Effector CD8-positive, alpha-beta T cell (primary cell): ENCODE data around the gene CASZ1.

Experiments
- DNase-seq: peaks from one replicate; lab custom pipeline; 2025; lab: John Stamatoyannopoulos, UW

The CASZ1 gene

DNA sequence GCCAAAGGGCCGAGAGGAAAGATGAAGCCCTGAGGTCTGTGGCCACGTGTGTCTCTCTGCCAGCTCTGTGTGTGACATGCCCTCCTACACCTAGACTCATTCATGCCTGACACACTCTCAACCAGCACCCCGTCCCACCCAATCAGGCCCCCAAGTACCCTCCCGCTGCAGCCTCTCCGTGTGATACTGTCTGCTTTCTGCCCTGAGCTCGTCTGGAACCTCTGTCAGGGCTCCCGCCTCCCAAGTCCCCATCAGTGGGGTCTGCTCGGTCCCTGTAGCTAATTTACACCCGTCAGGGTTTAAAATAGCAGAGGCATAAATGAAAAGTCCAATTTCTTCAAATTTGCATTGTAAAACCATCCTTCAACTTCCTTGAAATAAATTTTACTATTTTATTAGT, 20.7 kb downstream of the CASZ1 start:
- DNase-seq = no peak

DNA sequence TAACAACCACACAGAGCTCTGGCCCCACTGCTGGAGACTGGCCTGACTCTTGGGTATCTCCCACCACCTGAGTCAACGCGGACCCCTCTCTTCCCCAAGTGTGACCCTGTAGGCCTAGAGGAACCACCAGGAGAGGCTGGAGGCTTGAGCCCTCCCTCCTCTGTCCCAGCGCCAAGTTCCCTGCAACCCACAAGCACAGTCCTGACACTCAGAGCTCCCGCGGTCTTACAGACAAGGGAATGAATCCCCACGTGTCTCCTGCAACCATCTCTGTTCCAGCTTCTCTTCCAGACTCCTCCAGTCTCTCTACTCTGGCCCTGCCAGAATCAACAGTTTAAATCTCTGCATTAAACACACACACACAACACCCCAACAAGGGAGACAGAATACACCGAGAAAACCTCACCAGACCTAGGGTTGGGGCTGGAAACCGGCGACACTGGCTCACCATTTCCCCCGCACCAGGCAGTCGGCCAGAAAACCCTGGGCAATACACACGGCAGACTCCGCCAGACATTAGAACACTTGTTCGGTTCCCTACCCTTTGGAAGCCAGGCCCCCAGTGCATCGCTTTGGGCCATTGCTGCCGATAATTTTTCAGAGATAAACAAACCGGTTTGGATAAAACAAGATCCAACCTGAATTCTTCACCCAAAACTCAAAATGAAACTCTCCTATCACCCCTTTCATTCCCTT, 21.7 kb downstream of the CASZ1 start:
- DNase-seq = no peak

DNA sequence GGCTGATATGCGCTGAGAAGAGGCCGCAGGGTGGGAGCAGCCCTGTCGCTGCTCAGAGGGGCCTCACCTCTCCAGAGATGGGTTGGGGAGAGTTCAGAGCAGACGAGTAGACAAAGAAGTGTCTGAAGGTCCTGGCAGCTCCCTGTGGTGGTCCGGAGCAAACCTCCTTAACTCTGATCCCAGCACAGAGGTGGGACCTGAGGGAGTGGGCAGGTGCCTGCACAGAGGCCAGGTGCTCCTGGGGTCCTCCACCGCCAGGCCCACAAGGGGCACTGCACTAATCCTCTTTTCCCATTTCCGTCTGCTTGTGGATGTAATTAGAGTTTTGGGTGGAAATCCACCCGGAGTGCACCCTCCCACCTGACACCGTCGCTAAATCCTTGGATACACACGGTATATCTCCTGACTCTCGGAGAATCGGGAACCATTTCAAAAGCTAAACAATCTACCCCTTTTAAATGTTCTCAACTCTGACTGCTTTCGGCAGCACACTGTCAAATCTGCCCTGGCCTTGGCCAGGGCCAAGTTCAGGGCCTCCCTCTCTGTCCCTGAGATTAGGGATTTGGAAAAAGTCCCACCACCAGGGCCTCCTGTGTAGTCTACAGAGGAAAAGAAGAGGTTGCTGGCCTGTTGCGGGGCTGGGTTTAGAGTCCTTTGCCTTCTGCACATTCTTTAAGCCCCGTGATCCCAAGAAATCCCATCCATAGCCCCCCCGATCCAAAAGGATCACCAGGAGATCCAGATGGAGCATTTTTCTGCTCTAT, 22.4 kb downstream of the CASZ1 start:
- DNase-seq = no peak

DNA sequence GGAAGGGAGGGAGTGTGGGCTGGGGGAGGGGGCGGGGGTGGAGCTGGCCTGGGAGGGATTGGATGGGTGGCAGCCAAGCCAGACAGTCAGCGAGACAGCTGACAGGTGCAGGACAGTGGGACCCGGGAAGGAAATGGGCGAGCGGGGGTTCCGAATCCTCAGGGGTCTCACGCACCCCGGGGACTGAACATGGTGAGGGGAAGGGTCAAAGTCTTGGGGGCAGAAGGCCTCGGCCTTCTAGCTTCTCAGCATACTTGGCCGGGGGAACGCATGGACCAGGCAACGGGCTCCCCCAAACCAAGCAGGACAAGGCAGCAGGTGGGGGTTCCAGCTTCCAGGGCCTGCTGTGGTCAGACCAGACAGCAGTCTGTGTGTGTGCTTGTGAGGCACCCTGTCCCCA, 23.1 kb downstream of the CASZ1 start:
- no peak for DNase-seq

DNA sequence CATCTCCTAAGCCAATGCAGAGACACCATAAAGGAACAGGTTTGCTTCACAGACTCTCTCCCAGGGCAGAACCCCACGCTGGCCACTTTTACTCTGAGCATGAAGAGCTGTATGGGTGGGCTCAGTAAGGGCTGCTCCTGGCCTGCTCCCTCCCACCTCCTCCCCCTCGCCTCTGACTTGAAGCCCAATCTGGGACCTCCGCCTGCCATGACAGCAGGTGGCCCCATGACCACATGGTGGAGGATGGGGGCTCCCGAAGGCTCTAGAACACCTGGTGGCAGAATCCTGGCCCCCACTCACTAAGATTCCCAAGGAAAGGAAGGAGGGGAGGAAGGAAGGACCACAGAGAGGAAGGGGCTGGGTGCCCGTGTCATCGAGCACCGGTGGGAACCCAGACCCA, 23.7 kb downstream of the CASZ1 start:
- no peak for DNase-seq

DNA sequence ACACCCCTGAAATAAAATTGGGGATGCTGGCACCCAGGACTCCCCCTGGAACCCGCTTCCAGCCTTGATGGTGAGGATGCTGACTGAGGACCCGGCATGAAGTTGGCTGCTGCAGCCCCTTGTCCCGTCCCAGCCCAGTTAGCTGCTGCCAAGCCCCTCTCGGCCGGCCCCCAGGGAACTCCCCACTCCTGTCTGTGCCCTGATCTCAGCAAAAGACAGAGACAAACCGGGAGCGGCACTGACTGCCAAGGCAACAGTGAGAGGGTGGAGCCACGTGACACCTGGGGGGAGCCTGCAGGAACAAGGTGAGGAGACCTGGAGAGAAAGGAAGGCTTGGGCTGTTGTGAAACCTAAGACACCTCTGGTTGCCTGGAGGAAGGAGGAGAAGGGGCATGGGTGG, 24.7 kb downstream of the CASZ1 start:
- DNase-seq = no peak

DNA sequence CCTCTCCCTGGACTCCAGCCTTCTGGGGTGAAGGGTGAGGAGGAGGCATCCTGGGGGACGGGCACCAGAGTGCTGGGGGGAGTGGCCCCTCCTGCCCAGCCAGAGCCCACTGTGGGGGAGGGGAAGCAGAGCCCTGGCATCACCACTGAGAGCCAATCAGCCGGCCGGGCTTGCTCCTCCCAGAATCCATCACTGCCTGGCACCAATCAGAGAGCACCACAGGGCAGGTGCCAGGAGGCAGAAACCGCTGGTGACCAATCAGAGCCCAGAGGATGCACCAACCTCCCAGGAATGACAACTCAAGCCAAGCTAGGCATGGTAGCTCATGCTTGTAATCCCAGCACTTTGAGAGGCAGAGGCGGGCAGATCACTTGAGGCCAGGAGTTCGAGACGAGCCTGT, 27.9 kb downstream of the CASZ1 start:
- no peak for DNase-seq

DNA sequence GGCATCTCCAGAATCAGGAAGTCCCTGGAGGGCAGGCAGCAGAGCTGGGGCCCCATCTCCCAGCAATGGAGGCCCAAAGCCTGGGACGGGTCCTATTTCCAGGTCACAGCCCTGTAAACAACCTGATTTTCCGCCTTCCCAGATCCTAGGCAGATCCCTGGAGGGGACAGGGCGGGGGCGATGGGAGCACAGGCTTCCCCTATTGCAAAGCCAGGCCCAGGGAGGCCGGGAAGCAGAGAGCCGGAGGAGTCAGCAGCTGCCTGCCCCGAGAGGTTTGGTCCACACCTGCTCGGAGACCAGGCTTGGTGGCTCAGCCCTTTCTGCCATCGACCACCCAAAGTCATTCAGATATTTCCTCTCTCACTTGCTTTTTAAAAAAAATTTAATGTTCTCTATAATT, 29.2 kb downstream of the CASZ1 start:
- no peak for DNase-seq

DNA sequence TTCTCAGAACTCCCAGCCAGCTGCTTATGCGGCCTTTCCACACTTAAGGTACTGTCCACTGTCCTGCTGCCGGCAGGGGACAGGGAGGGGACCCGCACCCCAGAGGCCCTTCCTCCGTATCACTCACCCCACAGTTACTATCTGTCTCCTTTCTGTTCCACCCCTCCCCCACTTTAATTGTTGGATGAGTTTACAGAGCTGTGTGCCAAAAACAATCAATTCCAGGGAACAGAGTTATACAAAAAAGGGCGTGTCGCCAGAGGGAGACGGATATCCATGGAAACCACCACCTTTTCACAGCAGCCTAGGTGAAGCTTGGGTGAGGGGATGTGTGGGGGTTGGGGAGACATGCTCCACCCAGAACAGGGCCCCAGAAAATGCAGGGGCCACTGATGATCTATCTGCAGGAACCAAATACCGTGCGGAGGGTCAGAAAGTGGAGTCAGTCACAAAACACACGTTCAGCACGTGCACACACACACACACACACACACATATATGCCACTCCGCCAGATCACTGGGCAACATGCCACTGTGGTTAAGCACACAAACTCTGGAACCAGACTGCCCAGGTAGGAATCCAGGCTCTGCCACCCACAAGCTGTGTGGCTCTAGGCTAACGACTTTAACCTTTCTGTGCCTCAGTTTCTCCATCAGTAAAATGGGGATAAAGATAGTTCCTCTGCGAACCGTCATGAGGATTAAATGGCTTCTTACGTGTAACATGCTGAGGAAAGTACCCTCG, 30.5 kb downstream of the CASZ1 start:
- no peak for DNase-seq

DNA sequence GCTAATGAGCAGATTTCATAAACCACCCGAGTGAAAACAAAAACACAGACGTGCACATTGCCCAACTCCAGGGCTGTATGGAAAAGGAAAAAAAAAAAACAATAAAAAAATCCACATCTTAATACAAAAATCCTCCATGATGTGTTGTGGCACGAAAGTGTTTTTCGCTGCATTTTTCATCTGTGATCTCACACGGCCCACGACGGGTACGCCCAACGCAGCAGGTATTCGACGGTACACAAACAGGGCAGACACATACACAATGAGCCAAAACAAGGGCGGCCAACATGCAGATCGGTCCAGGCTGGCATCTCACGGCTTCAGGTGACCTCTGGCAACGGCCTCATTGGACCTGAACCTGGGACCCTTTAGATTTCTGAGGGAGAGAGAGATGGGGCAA, 31.1 kb downstream of the CASZ1 start:
- DNase-seq = no peak

DNA sequence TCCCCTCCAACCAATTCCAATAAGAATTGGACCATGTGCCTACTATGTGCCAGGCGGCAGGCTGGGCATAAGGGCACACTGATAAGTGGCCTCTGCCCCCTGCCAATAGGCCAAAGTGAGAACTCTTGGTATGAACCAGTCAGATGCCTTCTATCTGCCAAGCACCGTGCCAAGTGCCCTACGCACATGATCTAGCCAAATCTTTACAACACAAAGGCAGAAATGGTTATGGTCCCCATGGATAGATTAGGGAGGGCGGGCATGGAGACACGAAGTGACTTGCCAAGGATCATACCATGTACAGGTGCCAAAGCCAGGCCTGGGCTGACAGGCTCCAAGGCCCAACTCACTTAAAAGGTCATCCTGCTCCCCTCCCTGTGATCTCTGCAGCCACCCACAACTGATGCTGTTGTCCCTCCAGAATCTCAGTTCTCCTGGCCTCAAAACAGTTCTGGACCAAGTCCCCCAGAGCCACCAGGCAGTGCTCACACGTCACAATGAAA, 32.1 kb downstream of the CASZ1 start:
- no peak for DNase-seq

DNA sequence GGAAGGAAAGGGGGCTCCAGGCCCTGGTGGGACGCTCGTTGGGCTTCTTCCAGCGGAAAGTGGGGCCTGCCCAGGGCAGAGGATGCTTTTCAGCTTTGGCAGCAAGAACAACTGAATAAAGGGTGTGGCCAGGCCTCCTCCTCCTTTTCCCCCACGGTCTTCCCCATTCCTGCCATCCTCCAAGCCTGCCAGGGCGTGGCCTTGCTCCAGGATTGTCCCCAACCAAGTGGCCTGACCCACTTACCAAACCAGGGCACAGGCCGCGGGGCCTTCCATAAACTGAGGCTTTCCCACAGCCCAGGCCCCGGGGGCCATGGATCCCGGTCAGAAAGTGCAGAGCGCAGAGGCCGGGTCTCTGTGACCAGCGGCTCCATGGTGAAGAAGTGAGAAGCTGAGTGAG, 33.6 kb downstream of the CASZ1 start:
- no peak for DNase-seq

DNA sequence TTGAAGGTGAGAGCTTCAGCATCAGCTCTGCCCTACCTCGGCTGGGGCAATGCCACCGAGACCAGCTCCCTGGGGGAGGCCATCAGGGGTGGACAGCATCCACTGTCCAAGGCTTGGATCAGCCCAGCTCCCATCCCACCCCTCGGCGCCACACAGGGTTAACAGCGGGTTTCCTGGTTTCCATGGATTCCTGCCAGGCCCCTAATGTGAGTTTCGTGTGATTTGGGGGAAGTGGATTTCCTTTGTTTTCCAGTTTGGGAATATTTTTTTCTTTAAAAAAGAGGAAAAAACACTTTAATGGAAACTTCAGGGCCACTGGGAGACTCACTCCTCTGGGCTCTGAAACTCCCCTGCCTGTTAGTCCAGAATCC, 34.3 kb downstream of the CASZ1 start:
- no peak for DNase-seq

DNA sequence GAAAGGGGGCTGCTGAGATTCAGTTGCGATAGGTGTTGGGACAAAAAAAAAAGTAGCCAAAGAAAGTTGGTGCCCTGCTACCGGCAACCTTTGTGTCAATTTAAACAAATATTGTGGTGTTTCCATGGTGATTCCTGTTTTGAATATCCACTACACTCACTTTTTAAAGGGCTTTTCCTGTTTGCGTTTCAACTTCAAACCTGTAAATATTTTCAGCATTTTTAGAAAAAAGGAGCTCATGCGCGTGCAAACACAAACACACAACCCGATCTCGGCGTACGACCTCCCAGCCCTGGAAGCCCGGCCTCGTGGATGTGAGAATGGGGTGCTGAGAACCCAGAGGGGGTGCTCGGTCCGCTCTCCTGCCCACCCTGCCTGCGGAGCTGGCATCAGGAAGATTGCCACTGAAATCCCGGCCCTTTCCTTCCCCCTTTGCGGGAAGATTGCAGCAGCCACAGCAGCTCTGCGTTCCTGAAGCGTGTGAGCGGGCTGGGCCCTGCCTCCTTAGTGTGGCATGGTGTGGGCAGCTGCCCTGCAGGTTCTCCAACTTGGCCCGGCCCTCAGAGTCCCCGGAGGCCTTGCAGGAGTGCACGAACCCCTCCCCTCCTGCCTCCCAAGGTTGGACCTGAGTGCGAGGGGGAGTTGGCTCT, 34.8 kb downstream of the CASZ1 start:
- no peak for DNase-seq

DNA sequence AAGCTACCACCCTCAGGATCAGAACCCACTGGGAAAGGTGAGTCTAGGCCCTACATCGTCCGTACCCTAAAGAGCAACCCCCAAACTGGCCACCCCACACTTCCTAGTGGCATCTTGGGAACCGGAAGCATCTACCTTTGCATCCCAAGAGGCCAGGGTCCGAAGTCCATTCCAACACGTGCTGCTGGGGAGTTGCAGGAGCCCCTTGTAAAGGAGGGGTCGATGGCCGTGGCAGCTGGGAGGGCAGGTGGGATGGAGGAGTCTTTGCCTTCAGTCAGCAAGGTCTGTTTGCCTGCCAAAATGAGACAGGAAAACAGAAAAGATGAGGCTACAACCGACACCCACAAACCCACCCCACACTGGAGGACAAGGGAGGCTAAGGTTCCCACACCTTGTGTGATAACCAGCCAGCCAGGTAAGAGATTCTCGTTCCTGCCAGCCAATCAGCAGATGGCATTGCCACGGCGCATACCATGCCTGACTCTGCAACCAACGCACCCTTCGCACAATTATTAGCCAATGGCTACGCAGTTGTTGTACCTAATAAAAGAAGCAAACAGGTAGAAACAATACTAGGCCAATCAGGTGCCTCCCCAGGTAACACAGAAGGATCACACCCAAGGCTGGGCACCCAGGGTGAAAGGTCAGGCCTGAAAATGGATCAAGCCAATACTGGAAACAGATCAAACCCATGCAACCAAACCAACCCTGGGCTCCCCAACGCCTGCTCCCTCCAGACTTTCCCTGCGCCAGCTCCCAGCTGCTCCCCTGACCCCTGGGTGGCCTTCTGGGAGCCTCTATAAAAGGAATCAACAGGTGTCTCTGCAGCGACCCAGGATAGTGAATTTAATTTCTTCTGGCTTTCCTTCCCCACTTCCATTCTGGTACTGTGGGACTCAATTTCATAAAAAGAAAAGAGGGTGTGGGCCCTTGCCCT, 35.6 kb downstream of the CASZ1 start:
- DNase-seq = no peak

DNA sequence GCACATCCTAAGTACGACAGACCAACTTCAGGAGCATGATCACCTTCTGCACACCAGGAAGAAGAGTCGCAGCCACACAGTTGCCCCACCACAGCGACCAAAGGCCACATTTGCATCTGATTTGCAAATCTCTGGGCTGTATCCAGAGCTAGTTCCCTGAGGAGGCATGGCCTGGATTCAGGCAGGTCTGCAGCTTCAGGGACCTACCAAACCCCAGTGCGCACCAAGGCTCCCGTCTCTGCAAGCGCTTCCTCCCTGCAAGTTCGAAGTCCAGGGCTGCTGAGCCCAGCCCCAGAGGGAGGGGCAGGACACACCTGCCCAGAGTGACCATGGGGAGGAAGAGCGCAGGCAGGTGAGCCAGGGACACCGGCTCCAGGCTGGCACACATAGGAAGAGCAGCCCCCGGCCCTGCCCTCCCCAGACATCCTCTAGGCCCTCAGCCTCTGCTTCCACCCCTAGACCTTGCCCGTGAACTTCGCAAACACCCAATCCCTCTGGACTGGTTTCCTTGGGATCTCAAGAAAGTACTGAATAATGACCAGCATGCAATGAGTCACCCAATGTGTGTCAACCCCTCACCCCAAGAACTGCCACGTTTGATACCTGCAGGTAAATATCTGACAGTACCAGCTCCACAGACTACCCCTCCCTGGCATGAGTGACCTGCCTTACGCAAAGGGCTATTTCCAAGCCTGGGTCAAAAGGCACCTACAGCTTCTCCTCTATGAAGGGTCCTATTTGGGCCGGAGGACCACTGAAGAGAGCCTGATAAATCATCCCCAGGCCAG, 36.8 kb downstream of the CASZ1 start:
- no peak for DNase-seq

DNA sequence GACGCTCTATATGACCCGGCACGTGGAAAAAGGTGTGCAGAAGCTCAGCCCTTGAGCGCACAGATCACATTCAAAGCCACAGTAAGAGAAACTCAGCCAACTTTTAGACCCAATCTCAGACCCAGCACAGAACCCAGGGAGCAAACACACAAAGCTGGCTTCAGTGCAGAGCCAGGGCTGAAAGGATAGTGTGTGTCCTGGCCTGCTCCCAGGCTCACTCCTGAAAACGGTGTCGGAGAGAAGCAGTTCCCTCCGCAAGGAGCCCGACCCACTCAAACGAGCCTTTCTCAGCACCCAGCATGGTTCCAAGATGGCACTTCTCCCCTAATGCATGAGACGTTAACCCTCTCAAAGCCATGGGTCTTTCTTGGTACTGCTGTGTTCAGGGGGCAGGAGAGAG, 39.6 kb downstream of the CASZ1 start:
- no peak for DNase-seq

DNA sequence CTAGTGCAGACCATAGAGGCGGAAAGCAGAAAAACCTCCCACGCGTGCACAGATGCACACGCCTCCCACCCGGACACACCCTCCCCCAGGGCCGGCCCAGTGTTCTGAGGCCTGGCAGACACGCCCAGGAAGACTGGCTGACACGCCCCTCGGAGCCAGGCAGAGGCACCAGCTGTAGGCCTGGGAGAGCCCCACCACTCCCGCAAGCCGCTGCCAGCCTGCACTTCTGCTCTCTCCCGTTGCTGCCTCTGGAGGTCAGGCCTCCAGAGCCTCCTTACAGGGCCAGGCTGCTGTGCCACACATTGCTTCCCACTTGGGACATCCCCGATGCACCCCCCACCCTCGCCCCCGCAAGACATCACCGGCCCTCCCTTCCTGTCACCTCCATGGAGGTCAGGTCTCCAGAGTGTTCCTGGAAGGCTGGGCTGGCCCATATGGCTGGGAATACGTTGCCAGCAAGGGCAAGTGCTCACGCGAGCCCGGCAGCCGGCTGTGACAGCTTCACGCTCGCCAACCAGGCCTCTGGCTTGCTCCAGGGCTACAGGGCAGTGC, 40.4 kb downstream of the CASZ1 start:
- peak; percentile 41 for DNase-seq

DNA sequence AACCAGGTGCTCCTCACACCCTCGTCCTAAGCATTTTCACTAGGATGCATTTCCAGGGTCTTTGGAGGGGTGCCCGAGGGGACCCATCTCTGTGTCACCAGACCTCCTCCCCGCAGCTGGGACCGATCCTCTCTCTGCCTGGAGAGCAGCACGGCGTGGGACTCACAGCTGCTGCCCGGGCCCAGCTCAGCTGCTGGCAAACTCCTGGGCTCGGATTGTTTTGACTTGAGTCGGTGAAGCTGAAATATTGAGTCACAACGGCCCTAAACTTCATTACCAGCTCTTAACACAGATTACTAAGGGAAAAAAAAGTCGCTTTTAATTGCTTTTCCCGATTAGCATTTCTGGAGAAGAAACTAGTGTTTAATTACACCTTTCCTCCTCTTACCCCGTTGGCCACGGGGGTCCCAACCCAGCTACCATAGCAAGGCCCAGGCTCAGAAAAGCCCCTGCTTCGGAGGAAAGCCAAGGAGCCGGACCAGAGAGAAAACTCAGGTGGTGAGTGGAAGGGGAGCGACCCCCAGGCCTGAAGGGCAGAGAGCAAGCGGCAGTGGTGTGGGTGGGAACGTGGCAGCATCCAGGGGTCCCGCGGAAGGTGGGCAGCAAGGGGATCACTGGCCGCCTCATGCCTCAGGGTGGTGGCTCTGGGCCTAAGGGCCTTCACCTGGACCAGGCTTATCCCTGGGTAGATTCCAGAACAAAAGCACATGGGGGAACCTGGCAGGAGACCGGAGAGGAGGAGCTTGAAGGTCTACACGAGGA, 41.7 kb downstream of the CASZ1 start:
- DNase-seq = no peak
